HG03558 (cell line): ENCODE data around the gene MZT2B.
"Not testable (repeated sequence)": the region's sequence is repeated elsewhere in the genome, so short reads cannot be mapped to it uniquely, and the experiment has no call there.

Source experiments
- ATAC-seq: cut with Tn5 transposase; IDR thresholded peaks from one replicate; pipeline ENCODE4 v1.9.1; 2021; ENCODE audit warnings: moderate number of reproducible peaks; ENCODE audit not compliant: unreplicated experiment; ENCODE audit errors: extremely low read depth

The MZT2B gene

GRCh38 chr2:130169163-130169562 is 12.9 kb upstream of the MZT2B start:
- not testable (repeated sequence) for ATAC-seq

GRCh38 chr2:130169896-130170295 is 12.2 kb upstream of the MZT2B start:
- ATAC-seq: no peak

GRCh38 chr2:130174866-130175265 is 7.2 kb upstream of the MZT2B start:
- ATAC-seq: peak; percentile 43

- ATAC-seq: not testable (repeated sequence)
These were observed 1.4 kb upstream of the MZT2B start for GRCh38 chr2:130180404-130181324.

GRCh38 chr2:130181325-130181879 is 660 bp upstream of the MZT2B start, which contains the start of gene SMPD4:
Gene SMPD4, minus strand, starts transcription at chr2:130181602. Its CDS starts 5,010 bp downstream, at chr2:130176592.
- ATAC-seq: peak; percentile 31

- not testable (repeated sequence) for ATAC-seq
These were observed 907 bp downstream of the MZT2B start for GRCh38 chr2:130182826-130183511.

GRCh38 chr2:130183512-130184373 is 1.7 kb downstream of the MZT2B start:
- no peak for ATAC-seq

GRCh38 chr2:130185436-130185835 is 3.4 kb downstream of the MZT2B start:
- ATAC-seq: no peak

- ATAC-seq: no peak
These were observed 3.8 kb downstream of the MZT2B start for GRCh38 chr2:130185896-130186295.

- no peak for ATAC-seq
These were observed 4.3 kb downstream of the MZT2B start for GRCh38 chr2:130186391-130186790.

GRCh38 chr2:130187268-130187667 is 5.2 kb downstream of the MZT2B start:
- no peak for ATAC-seq

GRCh38 chr2:130187859-130188792 is 6.1 kb downstream of the MZT2B start:
- not testable (repeated sequence) for ATAC-seq

- ATAC-seq: not testable (repeated sequence)
These were observed 6.9 kb downstream of the MZT2B start for GRCh38 chr2:130188958-130189357.

- no peak for ATAC-seq
These were observed 8.2 kb downstream of the MZT2B start for GRCh38 chr2:130190237-130190636.

GRCh38 chr2:130191319-130191718 is 9.3 kb downstream of the MZT2B start:
- not testable (repeated sequence) for ATAC-seq

- not testable (repeated sequence) for ATAC-seq
These were observed 10.4 kb downstream of the MZT2B start for GRCh38 chr2:130192451-130192850.

GRCh38 chr2:130193824-130194223 is 11.8 kb downstream of the MZT2B start:
- ATAC-seq: not testable (repeated sequence)

- not testable (repeated sequence) for ATAC-seq
These were observed 13.1 kb downstream of the MZT2B start for GRCh38 chr2:130195089-130195635.

- not testable (repeated sequence) for ATAC-seq
These were observed 14.0 kb downstream of the MZT2B start for GRCh38 chr2:130196052-130196451.
